OCI-LY1 (cell line): ENCODE data around the gene STEAP1B.

Source experiments
- H2AFZ ChIP-seq: fragments of 200-600 bp; sonication (generic), shearing (Covaris generic); 2 replicates; pipeline ENCODE4 v1.6.0; 2014; ENCODE audit warnings: antibody characterized with exemption, mild to moderate bottlenecking, low read length
- H3F3A ChIP-seq: fragments of 200-600 bp; sonication (generic), shearing (Covaris generic); 2 replicates; pipeline ENCODE4 v1.6.0; 2014; ENCODE audit warnings: mild to moderate bottlenecking, antibody characterized with exemption, low read length, moderate library complexity; ENCODE audit not compliant: insufficient read depth
- H3K27ac ChIP-seq: fragments of 200-600 bp; sonication (generic); 2 replicates; pipeline ENCODE4 v1.5.1; 2014; ENCODE audit warnings: low read length, mixed run types, mild to moderate bottlenecking, low read depth; ENCODE audit not compliant: poor library complexity, severe bottlenecking
- H3K27me3 ChIP-seq: fragments of 200-600 bp; sonication (generic); 2 replicates; pipeline ENCODE4 v1.6.0; 2014; ENCODE audit warnings: antibody characterized with exemption, mild to moderate bottlenecking, low read length, moderate library complexity; ENCODE audit not compliant: insufficient read depth
- H3K36me3 ChIP-seq: fragments of 200-600 bp; sonication (generic); 2 replicates; pipeline ENCODE4 v1.6.1; 2014; ENCODE audit warnings: mild to moderate bottlenecking, antibody characterized with exemption, low read length, moderate library complexity, mixed read lengths; ENCODE audit not compliant: insufficient read depth
- H3K4me1 ChIP-seq: fragments of 200-600 bp; sonication (generic); 2 replicates; pipeline ENCODE4 v1.5.1; 2014; ENCODE audit warnings: mild to moderate bottlenecking, low read length, moderate library complexity; ENCODE audit not compliant: insufficient read depth, severe bottlenecking
- H3K4me2 ChIP-seq: fragments of 200-600 bp; sonication (generic), shearing (Covaris generic); 2 replicates; pipeline ENCODE4 v1.6.1; 2014; ENCODE audit warnings: low read length
- H3K4me3 ChIP-seq: fragments of 200-600 bp; sonication (generic); 2 replicates; pipeline ENCODE4 v1.5.1; 2014; ENCODE audit warnings: low read length, low read depth, mild to moderate bottlenecking, mixed read lengths; ENCODE audit not compliant: poor library complexity, severe bottlenecking
- H3K79me2 ChIP-seq: fragments of 200-600 bp; shearing (Covaris generic); 2 replicates; pipeline ENCODE4 v1.6.1; 2016; ENCODE audit warnings: mixed run types, low read length, mixed read lengths; ENCODE audit not compliant: insufficient read depth
- H3K9ac ChIP-seq: fragments of 200-600 bp; sonication (generic), shearing (Covaris generic); 2 replicates; pipeline ENCODE4 v1.6.1; 2014; ENCODE audit warnings: mild to moderate bottlenecking, low read length, mixed read lengths
- H3K9me2 ChIP-seq: fragments of 200-600 bp; sonication (generic), shearing (Covaris generic); 2 replicates; pipeline ENCODE4 v1.6.1; 2014; ENCODE audit warnings: low read depth, mild to moderate bottlenecking, low read length, mixed read lengths
- H3K9me3 ChIP-seq: fragments of 200-600 bp; shearing (Covaris generic); 2 replicates; pipeline ENCODE4 v1.6.1; 2014; ENCODE audit warnings: low read length, mixed read lengths
- H4K20me1 ChIP-seq: fragments of 200-600 bp; sonication (generic), shearing (Covaris generic); 2 replicates; pipeline ENCODE4 v1.6.0; 2016; ENCODE audit warnings: mild to moderate bottlenecking, low read length; ENCODE audit not compliant: insufficient read depth
- EZH2 ChIP-seq: fragments of 200-600 bp; sonication (generic), shearing (Covaris generic); IDR thresholded peaks from 2 replicates; pipeline ENCODE4 v1.8.0; 2017; ENCODE audit warnings: borderline replicate concordance, mixed run types, mild to moderate bottlenecking, antibody characterized with exemption, low read length, moderate library complexity, mixed read lengths
- TF ChIP-seq, protein P1 (sequence below): fragments of 200-600 bp; sonication (generic), shearing (Covaris generic); IDR thresholded peaks from 2 replicates; pipeline ENCODE4 v1.5.1; 2017; ENCODE audit warnings: mild to moderate bottlenecking, antibody characterized with exemption, low read length, moderate library complexity, mixed read lengths

Gene STEAP1B

DNA sequence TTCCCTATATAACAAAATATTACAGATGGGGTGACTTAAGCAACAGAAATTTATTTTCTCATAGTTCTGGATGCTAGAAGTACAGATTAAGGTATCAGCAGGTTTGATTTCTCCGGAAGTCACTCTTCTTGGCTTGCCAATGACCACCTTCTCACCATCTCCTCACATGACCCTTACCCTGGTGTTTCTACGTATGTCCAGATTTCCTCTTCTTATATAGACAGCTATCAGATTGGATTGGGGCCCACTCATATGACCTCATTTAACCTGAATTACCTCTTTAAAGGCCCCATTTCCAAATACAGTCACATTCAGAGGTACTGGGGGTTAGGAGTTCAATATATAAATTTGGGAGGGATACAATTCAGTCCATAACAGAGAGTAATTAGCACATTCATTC, 126.1 kb downstream of the STEAP1B start:
- H3K9me2 ChIP-seq, result no peaks in the 10 kb centered on the region
- no peak overlapping the region for H3K4me2 ChIP-seq
- no peak for TF ChIP-seq EZH2
- TF ChIP-seq, protein P1, sequence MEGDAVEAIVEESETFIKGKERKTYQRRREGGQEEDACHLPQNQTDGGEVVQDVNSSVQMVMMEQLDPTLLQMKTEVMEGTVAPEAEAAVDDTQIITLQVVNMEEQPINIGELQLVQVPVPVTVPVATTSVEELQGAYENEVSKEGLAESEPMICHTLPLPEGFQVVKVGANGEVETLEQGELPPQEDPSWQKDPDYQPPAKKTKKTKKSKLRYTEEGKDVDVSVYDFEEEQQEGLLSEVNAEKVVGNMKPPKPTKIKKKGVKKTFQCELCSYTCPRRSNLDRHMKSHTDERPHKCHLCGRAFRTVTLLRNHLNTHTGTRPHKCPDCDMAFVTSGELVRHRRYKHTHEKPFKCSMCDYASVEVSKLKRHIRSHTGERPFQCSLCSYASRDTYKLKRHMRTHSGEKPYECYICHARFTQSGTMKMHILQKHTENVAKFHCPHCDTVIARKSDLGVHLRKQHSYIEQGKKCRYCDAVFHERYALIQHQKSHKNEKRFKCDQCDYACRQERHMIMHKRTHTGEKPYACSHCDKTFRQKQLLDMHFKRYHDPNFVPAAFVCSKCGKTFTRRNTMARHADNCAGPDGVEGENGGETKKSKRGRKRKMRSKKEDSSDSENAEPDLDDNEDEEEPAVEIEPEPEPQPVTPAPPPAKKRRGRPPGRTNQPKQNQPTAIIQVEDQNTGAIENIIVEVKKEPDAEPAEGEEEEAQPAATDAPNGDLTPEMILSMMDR, result no peak
- no peak overlapping the region for H2AFZ ChIP-seq
- no peak overlapping the region for H3K4me3 ChIP-seq
- no peaks in the 10 kb centered on the region for H3K79me2 ChIP-seq
- no peaks in the 10 kb centered on the region for H3K36me3 ChIP-seq
- H3K9me3 ChIP-seq, result no peaks in the 10 kb centered on the region
- peaks cover 24% of the 10 kb centered on the region for H3K4me1 ChIP-seq
- no peak overlapping the region for H3K9ac ChIP-seq
- H4K20me1 ChIP-seq, result no peaks in the 10 kb centered on the region
- H3F3A ChIP-seq, result no peaks in the 10 kb centered on the region
- H3K27me3 ChIP-seq, result no peaks in the 10 kb centered on the region
- H3K27ac ChIP-seq, result no peak overlapping the region

DNA sequence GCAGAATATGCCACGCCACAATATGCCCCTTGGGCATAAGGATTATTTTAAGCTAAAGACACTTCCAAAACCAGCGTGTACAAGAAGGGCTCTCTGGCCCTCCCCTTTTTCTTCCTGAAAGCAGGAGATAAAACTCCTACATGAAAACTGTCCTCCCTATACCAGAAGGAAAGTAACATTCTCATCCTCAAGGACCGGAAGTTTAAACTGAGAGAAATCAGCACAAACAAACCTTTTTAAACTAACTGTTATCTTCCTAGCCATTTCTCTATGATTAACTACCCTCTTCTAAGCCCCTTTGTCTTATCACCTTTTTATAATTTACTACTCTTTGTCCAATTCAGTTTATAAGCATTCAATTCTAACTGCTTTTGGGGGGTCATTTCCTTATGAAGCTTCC, 126.6 kb downstream of the STEAP1B start:
- Histone ChIP-seq H3K4me2 (no peak overlapping the region), H3K9me2 (no peaks in the 10 kb centered on the region)

DNA sequence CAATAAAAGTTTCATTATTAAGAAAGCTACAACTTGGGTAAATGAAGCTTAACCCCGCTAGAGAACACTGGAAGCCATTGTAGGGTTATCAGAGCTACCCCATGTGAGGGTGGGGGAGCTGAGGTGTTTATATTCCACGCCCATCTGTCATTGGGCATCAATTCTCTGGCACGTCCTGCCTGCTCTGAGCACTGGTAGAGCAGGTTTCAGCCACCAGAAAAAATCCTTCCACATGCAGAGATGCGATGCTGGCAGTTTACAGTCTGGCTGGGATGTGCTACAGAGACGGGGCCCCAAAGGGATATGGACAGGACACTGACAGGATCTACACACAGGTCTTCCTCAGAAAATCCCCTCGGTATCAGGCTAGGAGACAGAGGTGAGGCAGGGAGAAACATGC, 127.1 kb downstream of the STEAP1B start:
- peaks cover 20% of the 10 kb centered on the region for H3K4me1 ChIP-seq
- H4K20me1 ChIP-seq, result no peaks in the 10 kb centered on the region
- H3K9me2 ChIP-seq, result no peaks in the 10 kb centered on the region
- no peak overlapping the region for H3K27ac ChIP-seq
- no peak overlapping the region for H2AFZ ChIP-seq
- H3F3A ChIP-seq, result no peaks in the 10 kb centered on the region
- H3K27me3 ChIP-seq, result no peaks in the 10 kb centered on the region
- H3K4me2 ChIP-seq, result no peak overlapping the region
- H3K79me2 ChIP-seq, result no peaks in the 10 kb centered on the region
- H3K36me3 ChIP-seq, result no peaks in the 10 kb centered on the region
- H3K9ac ChIP-seq, result no peak overlapping the region
- no peaks in the 10 kb centered on the region for H3K9me3 ChIP-seq
- TF ChIP-seq EZH2, result no peak
- TF ChIP-seq, protein P1, result no peak
- no peak overlapping the region for H3K4me3 ChIP-seq

More for the DNA sequence above, 126.6 kb downstream of the STEAP1B start:
- Histone ChIP-seq H4K20me1 (no peaks in the 10 kb centered on the region), H3K9me3 (no peaks in the 10 kb centered on the region), H3F3A (no peaks in the 10 kb centered on the region), H3K27ac (no peak overlapping the region), H3K27me3 (no peaks in the 10 kb centered on the region), H3K79me2 (no peaks in the 10 kb centered on the region), H3K9ac (no peak overlapping the region), H3K4me3 (no peak overlapping the region), H3K4me1 (peaks cover 24% of the 10 kb centered on the region), H3K36me3 (no peaks in the 10 kb centered on the region), H2AFZ (peak overlapping the region; percentile 66; the same call in 1 of the 2 replicates)
- TF ChIP-seq, protein P1, result no peak
- TF ChIP-seq EZH2, result no peak
